Ishikawa (cell line): Measurements from ENCODE around the gene CTNND2.

ENCODE experiments used
- CEBPB ChIP-seq: IDR thresholded peaks from 2 replicates; pipeline ENCODE4 v1.6.1; 2012
- EGR1 ChIP-seq: IDR thresholded peaks from 2 replicates; pipeline ENCODE4 v1.6.1; 2012
- EP300 ChIP-seq: IDR thresholded peaks from 2 replicates; pipeline ENCODE4 v1.6.1; 2012; ENCODE audit warnings: borderline replicate concordance
- FOXM1 ChIP-seq: IDR thresholded peaks from 2 replicates; pipeline ENCODE4 v1.6.1; 2012; ENCODE audit warnings: low read depth, borderline replicate concordance
- MAX ChIP-seq: IDR thresholded peaks from 2 replicates; pipeline ENCODE4 v1.6.1; 2012
- NFIC ChIP-seq: IDR thresholded peaks from 2 replicates; pipeline ENCODE4 v1.6.1; 2012
- RAD21 ChIP-seq: IDR thresholded peaks from 2 replicates; pipeline ENCODE4 v1.6.1; 2012; ENCODE audit warnings: low read depth
- REST ChIP-seq: IDR thresholded peaks from 2 replicates; pipeline ENCODE4 v1.6.1; 2012; ENCODE audit warnings: low read depth, mild to moderate bottlenecking
- TAF1 ChIP-seq: IDR thresholded peaks from 2 replicates; pipeline ENCODE4 v1.6.1; 2012; ENCODE audit warnings: low read depth, mild to moderate bottlenecking
- TCF12 ChIP-seq: IDR thresholded peaks from 2 replicates; pipeline ENCODE4 v1.6.1; 2012; ENCODE audit warnings: low read depth
- TEAD4 ChIP-seq: IDR thresholded peaks from 2 replicates; pipeline ENCODE4 v1.6.1; 2012
- USF1 ChIP-seq: IDR thresholded peaks from 2 replicates; pipeline ENCODE4 v1.6.1; 2012
- YY1 ChIP-seq: IDR thresholded peaks from 2 replicates; pipeline ENCODE4 v1.6.1; 2012; ENCODE audit warnings: low read depth
- ZBTB7A ChIP-seq: IDR thresholded peaks from 2 replicates; pipeline ENCODE4 v1.6.1; 2012; ENCODE audit warnings: low read depth

- TF ChIP-seq EGR1 (no peak), YY1 (no peak), TAF1 (no peak), EP300 (no peak), FOXM1 (no peak), RAD21 (no peak), MAX (no peak), REST (no peak), TEAD4 (no peak), NFIC (no peak), ZBTB7A (no peak), USF1 (no peak), TCF12 (no peak), CEBPB (no peak)
Observed at GRCh38 chr5:11477786-11478185, 426.5 kb downstream of the CTNND2 start.
